GM23248 (cell line): ENCODE data around the gene FPGT. TPM values are rescaled to one million over a fixed set of nuclear protein-coding genes. Genes with fewer than 3 reads are reported as not detected.

Experiments used
- DNase-seq: peaks from one replicate; pipeline ENCODE4 v3.0.0-alpha.2; 2015
- H2AFZ ChIP-seq: fragments of 200-600 bp; sonication (generic); 2 replicates; pipeline ENCODE4 v1.6.1; 2016; ENCODE audit warnings: antibody characterized with exemption
- H3F3A ChIP-seq: fragments of 200-600 bp; sonication (generic); 2 replicates; pipeline ENCODE4 v1.6.1; 2016; ENCODE audit warnings: mild to moderate bottlenecking, antibody characterized with exemption, mixed run types; ENCODE audit not compliant: insufficient read depth
- H3K27ac ChIP-seq: fragments of 200-600 bp; sonication (generic); 2 replicates; pipeline ENCODE4 v1.5.1; 2016; ENCODE audit warnings: mild to moderate bottlenecking
- H3K27me3 ChIP-seq: fragments of 200-600 bp; sonication (generic); replicated peaks from 2 replicates; pipeline ENCODE4 v1.6.1; 2016; ENCODE audit warnings: mild to moderate bottlenecking; ENCODE audit not compliant: insufficient read depth
- H3K36me3 ChIP-seq: fragments of 200-600 bp; sonication (generic); 2 replicates; pipeline ENCODE4 v1.6.1; 2016; ENCODE audit warnings: low read depth, mild to moderate bottlenecking
- H3K4me1 ChIP-seq: fragments of 200-600 bp; sonication (generic); 2 replicates; pipeline ENCODE4 v1.6.1; 2016; ENCODE audit warnings: mild to moderate bottlenecking; ENCODE audit not compliant: insufficient read depth
- H3K4me2 ChIP-seq: fragments of 200-600 bp; sonication (generic); one replicate; pipeline ENCODE4 v1.6.1; 2016; ENCODE audit warnings: mild to moderate bottlenecking; ENCODE audit not compliant: unreplicated experiment
- H3K4me3 ChIP-seq: fragments of 200-600 bp; sonication (generic); 2 replicates; pipeline ENCODE4 v1.5.1; 2016; ENCODE audit warnings: mild to moderate bottlenecking
- H3K79me2 ChIP-seq: fragments of 200-600 bp; sonication (generic); 2 replicates; pipeline ENCODE4 v1.6.1; 2016; ENCODE audit warnings: mild to moderate bottlenecking; ENCODE audit not compliant: insufficient read depth
- H3K9ac ChIP-seq: fragments of 200-600 bp; sonication (generic); 2 replicates; pipeline ENCODE4 v1.6.1; 2016; ENCODE audit warnings: mild to moderate bottlenecking
- H3K9me2 ChIP-seq: fragments of 200-600 bp; sonication (generic); 2 replicates; pipeline ENCODE4 v1.6.1; 2016; ENCODE audit warnings: mixed run types, mild to moderate bottlenecking, moderate library complexity; ENCODE audit not compliant: insufficient read depth
- H3K9me3 ChIP-seq: fragments of 200-600 bp; sonication (generic); one replicate; pipeline ENCODE4 v1.6.1; 2017; ENCODE audit warnings: low read depth
- H4K20me1 ChIP-seq: fragments of 200-600 bp; sonication (generic); 2 replicates; pipeline ENCODE4 v1.6.0; 2016; ENCODE audit not compliant: insufficient read depth
- EZH2 ChIP-seq: fragments of 200-600 bp; sonication (generic); IDR thresholded peaks from 2 replicates; pipeline ENCODE4 v1.6.1; 2018; ENCODE audit warnings: antibody characterized with exemption, mild to moderate bottlenecking; ENCODE audit not compliant: insufficient read depth, poor library complexity, severe bottlenecking
- EZH2phosphoT487 ChIP-seq: fragments of 200-600 bp; sonication (generic); IDR thresholded peaks from 2 replicates; pipeline ENCODE4 v1.6.1; 2018; ENCODE audit warnings: antibody characterized with exemption, moderate library complexity, mild to moderate bottlenecking, low read depth; ENCODE audit not compliant: insufficient read depth
- WGBS, 2 experiments: methylation state at CpG; one replicate each; pipeline ENCODE4 v1.1.6; 2015 to 2017; ENCODE audit warnings: low lambda C conversion rate in 2 of 2, low coverage in 1 of 2; ENCODE audit errors: missing lambda C conversion rate in 2 of 2; 5-methylcytosine and 5-hydroxymethylcytosine counted together
- in situ Hi-C: fragments of 300-500 bp; cut with MboI; formaldehyde crosslinking; loops from 2 replicates; pipeline ENCODE4 v1.15.0; 2020
- polyA plus RNA-seq: library from polyadenylated mRNA; unstranded; fragments of >200 nt; fragmentation: Nextera tagmentation; extraction: Ambion mirVana; gene quantifications from 2 replicates; pipeline ENCODE4 v1.2.1, GENCODE V29; 2016
- total RNA-seq: library from RNA; depleted of rRNA; stranded (reverse); fragments of >200 nt; shearing (Covaris generic); gene quantifications from 2 replicates; pipeline ENCODE4 v1.2.3, GENCODE V29; 2014

FPGT gene
- total and polyA plus RNA-seq, 2 experiments from 2014 or later: 10.3 to 11.6 TPM

- no peak overlapping the region for H2AFZ ChIP-seq
- H3K9me2 ChIP-seq: no peaks in the 10 kb centered on the region
- DNase-seq: peak; percentile 15
- H3F3A ChIP-seq: no peaks in the 10 kb centered on the region; the same call in 1 of the 2 replicates
- no peaks in the 10 kb centered on the region for H3K4me1 ChIP-seq
- no peak overlapping the region for H3K9ac ChIP-seq
- TF ChIP-seq EZH2 (no peak), EZH2phosphoT487 (no peak)
- no peaks in the 10 kb centered on the region for H3K79me2 ChIP-seq
- H3K27ac ChIP-seq: no peak overlapping the region
- no peaks in the 10 kb centered on the region for H3K27me3 ChIP-seq
- no peaks in the 10 kb centered on the region for H4K20me1 ChIP-seq
- H3K36me3 ChIP-seq: peaks cover 7% of the 10 kb centered on the region
- H3K4me2 ChIP-seq: no peak overlapping the region
- 71 to 75% methylated on average over 2 of the region's 2 CpGs for WGBS, 2 experiments
- in situ Hi-C loops: no loop called here
- H3K4me3 ChIP-seq: no peak overlapping the region
- H3K9me3 ChIP-seq: no peaks in the 10 kb centered on the region
These were observed 7.2 kb downstream of the FPGT start for GRCh38 chr1:74205266-74205665.

GRCh38 chr1:74215229-74215628, 17.2 kb downstream of the FPGT start:
- H3F3A ChIP-seq: no peaks in the 10 kb centered on the region
- no peaks in the 10 kb centered on the region for H3K9me3 ChIP-seq
- H3K9ac ChIP-seq: no peak overlapping the region
- no peaks in the 10 kb centered on the region for H3K36me3 ChIP-seq
- no peak for DNase-seq
- no peak overlapping the region for H3K27ac ChIP-seq
- H3K27me3 ChIP-seq: no peaks in the 10 kb centered on the region
- WGBS, 2 experiments: 7% methylated on average over 1 of the region's 1 CpG
- no peaks in the 10 kb centered on the region for H3K9me2 ChIP-seq
- TF ChIP-seq EZH2 (no peak), EZH2phosphoT487 (no peak)
- no peaks in the 10 kb centered on the region for H3K4me1 ChIP-seq
- in situ Hi-C loops: no loop called here
- no peaks in the 10 kb centered on the region for H4K20me1 ChIP-seq
- no peak overlapping the region for H3K4me2 ChIP-seq
- H3K4me3 ChIP-seq: no peak overlapping the region
- H3K79me2 ChIP-seq: no peaks in the 10 kb centered on the region
- no peak overlapping the region for H2AFZ ChIP-seq

- no peaks in the 10 kb centered on the region for H3K27me3 ChIP-seq
- H3K4me1 ChIP-seq: no peaks in the 10 kb centered on the region
- no peaks in the 10 kb centered on the region for H3K9me3 ChIP-seq
- H3K4me2 ChIP-seq: no peak overlapping the region
- H3K79me2 ChIP-seq: no peaks in the 10 kb centered on the region
- no peak overlapping the region for H2AFZ ChIP-seq
- DNase-seq: no peak
- TF ChIP-seq EZH2phosphoT487: no peak
- no peak for TF ChIP-seq EZH2
- no peaks in the 10 kb centered on the region for H4K20me1 ChIP-seq
- H3K36me3 ChIP-seq: no peaks in the 10 kb centered on the region
- H3K9ac ChIP-seq: no peak overlapping the region
- no peak overlapping the region for H3K27ac ChIP-seq
- H3K4me3 ChIP-seq: no peak overlapping the region
- H3F3A ChIP-seq: no peaks in the 10 kb centered on the region
- 85 to 86% methylated on average over 5 of the region's 5 CpGs for WGBS, 2 experiments
- in situ Hi-C loops: no loop called here
- H3K9me2 ChIP-seq: no peaks in the 10 kb centered on the region
These were observed 24.7 kb downstream of the FPGT start for GRCh38 chr1:74222701-74223100.

GRCh38 chr1:74223453-74223852, 25.4 kb downstream of the FPGT start:
- WGBS, 2 experiments: 9 to 15% methylated on average over 3 of the region's 3 CpGs

GRCh38 chr1:74235153-74235552, 37.1 kb downstream of the FPGT start, which contains the start of gene TNNI3K:
TNNI3K (plus strand) TSS chr1:74235387; CDS start chr1:74235452, 65 bp downstream.
- Histone ChIP-seq H3K36me3 (no peaks in the 10 kb centered on the region), H3K4me2 (no peak within 1 kb of the TSS), H3K4me3 (no peak within 1 kb of the TSS), H3K9me3 (no peaks in the 10 kb centered on the region), H3F3A (no peaks in the 10 kb centered on the region), H3K79me2 (no peaks in the 10 kb centered on the region), H2AFZ (no peak within 1 kb of the TSS), H3K9me2 (no peaks in the 10 kb centered on the region), H3K27ac (no peak within 1 kb of the TSS), H3K27me3 (no peaks in the 10 kb centered on the region), H3K9ac (no peak within 1 kb of the TSS), H4K20me1 (no peaks in the 10 kb centered on the region), H3K4me1 (no peaks in the 10 kb centered on the region)
- 28 to 35% methylated on average over 2 of the region's 2 CpGs for WGBS, 2 experiments
- in situ Hi-C loops: no loop called here
- DNase-seq: no peak
- TF ChIP-seq EZH2phosphoT487: no peak
- TF ChIP-seq EZH2: no peak

More at GRCh38 chr1:74223453-74223852, 25.4 kb downstream of the FPGT start:
- no peaks in the 10 kb centered on the region for H3K79me2 ChIP-seq
- no peaks in the 10 kb centered on the region for H3K36me3 ChIP-seq
- no peak overlapping the region for H3K4me3 ChIP-seq
- H3K4me2 ChIP-seq: no peak overlapping the region
- H3K27ac ChIP-seq: no peak overlapping the region
- TF ChIP-seq EZH2phosphoT487 (no peak), EZH2 (no peak)
- in situ Hi-C loops: no loop called here
- no peaks in the 10 kb centered on the region for H3K9me2 ChIP-seq
- H3K4me1 ChIP-seq: no peaks in the 10 kb centered on the region
- no peaks in the 10 kb centered on the region for H4K20me1 ChIP-seq
- H3F3A ChIP-seq: no peaks in the 10 kb centered on the region
- H3K27me3 ChIP-seq: no peaks in the 10 kb centered on the region
- no peaks in the 10 kb centered on the region for H3K9me3 ChIP-seq
- no peak for DNase-seq
- no peak overlapping the region for H3K9ac ChIP-seq
- no peak overlapping the region for H2AFZ ChIP-seq
